Measurements from ENCODE around the gene RAPGEF1.
A peak's percentile ranks its signal among the peaks of the same experiment; 100 is the strongest.
"Not testable (repeated sequence)": the region's sequence is repeated elsewhere in the genome, so short reads cannot be mapped to it uniquely, and the experiment has no call there.

The RAPGEF1 gene

DNA sequence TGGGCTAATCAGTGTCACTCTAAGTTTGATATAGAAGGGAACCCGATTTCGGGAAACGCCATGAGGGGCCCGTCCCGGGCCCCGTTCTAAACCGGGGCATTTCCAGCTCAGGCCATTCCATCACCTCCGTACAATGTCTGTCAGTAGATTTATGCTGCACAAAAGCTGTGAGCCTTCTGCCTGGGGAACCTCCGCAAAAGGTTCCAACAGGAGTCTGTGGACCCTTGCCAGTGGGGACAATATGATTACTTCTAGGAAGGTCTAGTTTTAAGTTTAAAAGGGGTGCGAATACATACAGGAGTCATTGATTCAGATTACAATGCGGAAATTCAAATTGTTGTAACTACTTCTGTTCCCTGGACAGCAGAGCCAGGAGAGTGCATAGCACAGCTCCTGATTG is 57.6 kb downstream of the RAPGEF1 start:
- DNase-seq: no peak

DNA sequence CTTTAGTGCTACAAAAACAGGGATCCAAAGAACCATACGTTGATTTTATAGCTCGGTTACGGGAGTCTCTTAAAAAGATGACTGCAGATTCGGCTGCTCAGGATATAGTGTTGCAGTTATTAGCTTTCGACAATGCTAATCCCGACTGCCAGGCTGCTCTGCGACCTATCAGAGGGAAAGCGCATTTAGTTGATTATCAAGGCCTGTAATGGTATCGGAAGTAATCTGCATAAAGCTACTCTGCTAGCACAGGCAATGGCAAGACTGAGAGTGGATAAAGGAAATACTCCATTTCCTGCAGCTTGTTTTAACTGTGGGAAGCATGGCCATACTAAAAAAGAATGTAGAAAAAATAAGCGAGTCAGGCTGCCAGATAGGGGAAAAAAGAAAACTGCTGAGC is 58.0 kb downstream of the RAPGEF1 start:
- DNase-seq: not testable (repeated sequence)

DNA sequence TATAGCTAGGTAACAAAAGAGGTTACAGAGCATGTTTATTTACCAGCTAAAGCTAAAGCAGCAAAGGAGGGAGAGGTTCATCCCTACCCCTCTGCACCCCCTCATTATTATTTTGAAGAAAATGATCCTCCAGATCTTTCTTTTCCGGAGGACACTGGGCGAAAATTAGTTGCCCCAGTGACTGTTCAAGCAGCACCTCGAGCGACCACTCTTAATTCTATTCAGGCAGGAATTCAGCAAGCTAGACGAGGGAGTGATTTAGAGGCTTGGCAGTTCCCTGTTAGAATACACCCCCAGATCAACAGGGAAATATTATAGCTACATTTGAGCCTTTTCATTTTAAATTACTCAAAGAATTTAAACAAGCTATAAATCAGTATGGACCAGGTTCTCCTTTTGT is 58.8 kb downstream of the RAPGEF1 start:
- not testable (repeated sequence) for DNase-seq

DNA sequence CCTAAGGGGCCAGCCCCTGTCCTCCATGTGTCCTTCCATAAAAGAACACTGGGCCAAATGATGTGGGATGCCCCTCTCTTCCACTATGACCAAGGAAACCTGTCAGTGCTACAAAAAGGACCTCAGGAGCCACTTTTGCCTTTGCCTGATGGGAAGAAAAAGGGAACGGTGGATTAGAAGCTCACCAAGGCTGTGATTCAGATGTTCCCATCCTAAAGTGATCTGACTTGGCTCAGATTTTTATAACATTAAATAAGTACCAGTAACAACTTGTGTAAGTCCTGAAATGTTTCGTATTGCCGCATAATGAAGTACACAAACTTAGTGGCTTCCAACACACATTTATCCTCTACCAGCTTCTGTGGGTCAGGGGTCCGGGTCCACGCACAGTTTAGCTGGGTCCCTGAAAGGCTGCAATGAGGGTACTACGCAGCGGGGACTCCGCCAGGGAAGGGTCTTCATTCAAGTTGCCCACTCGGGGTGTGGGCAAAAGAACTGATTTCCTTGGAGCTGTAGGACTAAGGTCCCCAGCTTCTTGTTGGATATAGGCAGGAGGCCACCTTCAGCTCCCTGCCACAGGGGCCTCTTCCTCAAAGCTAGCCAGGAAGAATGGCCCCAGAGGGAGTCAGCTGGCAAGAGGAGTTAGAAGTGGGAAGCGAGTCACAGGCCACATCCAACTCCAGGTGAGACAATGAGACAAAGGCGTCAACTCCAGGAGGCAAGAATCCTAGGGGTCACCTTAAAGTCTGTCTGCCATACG is 60.4 kb downstream of the RAPGEF1 start:
- DNase-seq: no peak

DNA sequence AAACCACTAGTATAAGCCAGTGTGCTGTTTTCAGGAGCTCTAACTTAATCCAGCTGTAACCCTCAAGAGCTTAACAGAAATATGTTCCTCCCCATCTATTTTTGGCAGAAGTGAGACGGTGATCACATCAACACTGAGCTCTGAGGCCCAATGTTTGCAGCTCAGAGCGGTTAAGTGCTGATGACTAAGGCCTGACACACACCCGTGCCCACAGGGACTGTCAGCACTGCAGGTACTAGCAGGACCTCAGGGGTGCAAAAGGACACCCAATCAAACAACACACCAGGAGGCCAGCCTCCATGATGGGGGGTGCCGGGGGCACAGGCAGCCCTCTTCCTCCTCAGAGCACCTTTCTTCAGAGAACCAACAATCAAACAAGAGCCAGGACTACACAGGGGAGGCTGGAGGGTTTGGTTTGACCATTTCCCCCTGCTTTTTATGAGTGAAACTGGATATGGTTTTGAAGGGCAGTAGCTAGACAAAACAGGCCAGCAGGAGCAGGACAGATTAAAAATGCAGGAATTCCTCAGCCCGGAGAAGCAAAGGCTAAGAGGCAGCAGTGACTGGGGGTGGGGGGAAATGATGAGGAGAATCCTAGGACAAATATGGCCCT is 61.3 kb downstream of the RAPGEF1 start:
- peak; percentile 84 for DNase-seq

DNA sequence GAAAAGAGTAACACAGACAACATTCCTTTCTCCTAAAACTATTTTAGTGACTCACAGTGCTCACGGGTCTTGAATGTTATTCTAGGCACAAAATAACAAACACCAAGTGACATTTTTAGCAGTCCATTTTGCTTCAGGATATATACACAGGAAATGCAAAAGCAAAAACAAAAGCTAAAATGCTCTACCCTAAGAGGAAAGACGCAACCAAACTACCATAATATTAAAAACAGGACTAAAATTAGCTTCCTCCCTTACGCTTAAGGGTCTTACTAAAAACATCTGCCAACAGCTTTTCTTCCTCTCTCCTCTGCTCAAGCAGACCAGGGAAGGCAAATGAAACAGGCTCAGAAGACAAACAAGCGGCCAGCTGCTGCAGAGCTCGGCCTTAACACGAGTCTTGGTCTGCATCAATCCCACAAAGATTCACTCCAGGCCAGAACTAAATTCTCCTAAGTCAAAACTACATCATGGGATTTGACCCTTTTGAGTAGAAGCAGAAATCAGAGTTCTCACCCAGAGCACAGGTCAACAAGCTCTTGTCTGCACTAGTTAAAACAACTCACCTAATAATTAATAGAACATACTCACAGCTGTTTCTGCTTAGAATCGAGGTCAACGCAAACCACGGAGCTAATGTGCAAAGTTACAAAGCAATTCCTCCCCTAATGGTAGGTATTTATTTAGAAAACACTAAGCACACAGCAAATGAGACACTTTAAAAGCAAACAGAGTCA is 62.3 kb downstream of the RAPGEF1 start:
- DNase-seq: peak; percentile 43

DNA sequence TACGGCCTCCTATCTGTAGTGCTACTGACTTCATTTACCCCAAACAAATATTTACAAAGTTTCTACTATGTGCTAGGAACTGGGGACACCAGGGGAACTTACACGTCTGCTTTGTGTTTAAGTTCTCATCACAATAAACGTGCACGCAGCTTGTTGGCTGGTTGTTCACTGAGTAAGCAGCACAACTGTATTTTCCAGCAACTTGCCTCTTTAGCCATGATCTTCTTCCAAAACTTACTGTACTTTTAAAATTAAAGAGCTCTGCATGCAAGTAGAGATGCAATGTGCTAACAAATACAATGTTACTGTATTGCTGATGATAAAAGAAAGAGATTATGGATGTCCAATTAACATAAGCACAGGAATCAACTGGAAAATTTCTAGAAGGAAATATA is 62.8 kb downstream of the RAPGEF1 start:
- no peak for DNase-seq

DNA sequence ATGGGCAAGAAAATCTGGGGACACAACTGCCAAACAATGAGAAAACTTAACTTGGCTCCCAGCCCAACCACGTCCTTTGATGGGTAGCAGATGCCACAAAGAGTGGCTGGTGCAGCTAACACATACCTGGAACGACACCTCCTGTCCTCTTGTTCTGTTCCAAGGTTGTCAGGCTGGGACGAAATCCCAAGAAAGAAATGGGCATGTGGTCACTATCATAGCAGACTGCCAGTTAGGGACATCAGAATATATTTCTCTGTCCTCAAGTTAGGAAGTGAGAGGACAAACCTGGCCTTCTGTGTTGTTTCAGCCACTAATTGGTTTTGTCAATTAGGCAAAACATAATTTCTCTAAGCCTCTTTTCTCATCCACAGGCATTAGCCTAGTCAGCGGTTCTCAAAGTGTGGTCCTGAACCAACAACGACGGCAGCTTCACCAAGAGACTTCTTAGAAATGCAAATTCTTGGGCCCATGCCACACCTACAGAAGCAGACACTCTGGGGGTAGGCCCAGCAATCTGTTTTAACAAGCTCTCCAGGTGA is 63.4 kb downstream of the RAPGEF1 start:
- peak; percentile 69 for DNase-seq

DNA sequence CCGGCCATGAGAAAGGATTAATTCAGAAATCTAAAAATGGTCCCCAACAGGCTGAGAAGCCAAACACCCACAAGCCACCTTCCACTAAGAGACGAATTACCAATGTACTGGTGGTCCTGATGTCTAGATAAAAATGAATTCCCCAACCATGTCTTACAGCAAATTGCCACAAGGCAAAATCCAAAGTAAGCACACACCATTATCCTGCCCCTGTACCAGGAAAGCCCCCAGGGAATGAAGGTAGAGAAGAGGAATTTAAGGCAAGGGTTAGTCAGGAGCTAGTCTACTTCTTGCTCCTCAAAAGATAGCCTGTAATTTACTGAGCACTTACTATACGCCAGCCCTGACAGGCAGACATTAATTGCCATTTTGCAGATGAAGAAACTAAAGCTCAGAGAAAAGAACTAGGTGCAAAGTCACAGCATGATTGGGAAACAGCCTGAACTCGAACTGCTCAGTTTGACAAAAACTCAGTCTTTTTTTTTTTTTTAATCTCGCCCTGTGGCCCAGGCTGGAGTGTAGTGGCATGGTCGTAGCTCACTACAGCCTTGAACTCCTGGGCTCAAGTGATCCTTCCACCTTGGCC is 64.3 kb downstream of the RAPGEF1 start:
- DNase-seq: no peak

DNA sequence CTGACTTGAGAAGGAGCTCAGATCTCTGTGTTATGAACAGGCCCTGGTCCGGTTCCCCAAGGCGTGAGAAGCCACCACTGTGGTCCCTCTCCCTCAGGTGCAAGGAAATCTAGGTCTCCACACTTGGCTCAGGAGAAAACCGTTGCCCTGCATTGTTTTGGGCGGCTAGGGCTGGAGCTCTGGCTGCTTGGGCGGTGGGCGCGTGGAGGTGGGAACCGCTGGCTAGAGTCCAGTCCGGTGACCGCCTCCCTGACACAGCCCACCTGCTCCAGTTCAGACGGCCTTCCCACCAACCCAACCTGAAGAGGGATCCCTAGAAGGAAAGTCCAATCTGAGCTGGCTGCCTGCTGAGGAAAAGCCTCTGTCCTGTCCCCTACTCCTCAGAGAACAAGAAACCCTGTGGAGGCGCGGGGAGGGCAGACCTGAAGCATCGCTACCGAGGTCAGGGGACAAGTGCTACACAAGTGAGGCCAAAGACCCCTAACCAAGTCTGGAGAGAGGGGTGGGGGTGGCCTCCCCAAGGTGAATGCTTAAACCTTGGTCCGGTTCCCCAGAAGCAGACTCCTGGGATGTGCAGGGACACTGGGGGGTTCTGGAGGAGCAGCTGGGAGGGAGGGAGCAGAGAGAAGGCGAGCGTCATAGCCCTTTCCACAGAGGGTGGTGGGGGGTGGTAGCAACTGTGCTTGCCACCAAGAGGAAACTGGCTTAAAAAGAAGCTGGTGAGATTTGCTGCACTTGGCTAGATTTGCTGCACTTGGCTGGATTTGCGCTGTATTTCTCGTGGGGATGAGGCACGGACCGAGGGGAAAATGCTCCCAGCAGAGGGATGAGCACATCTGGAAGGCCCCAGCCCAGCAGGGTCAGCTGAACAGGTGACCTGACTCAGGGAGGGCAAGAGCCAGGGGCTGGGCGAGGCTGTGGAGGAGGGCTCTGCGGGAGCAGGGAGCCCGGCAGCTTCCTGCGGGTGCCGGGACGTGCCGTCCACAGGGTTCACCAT is 65.2 kb downstream of the RAPGEF1 start:
- DNase-seq: no peak

DNA sequence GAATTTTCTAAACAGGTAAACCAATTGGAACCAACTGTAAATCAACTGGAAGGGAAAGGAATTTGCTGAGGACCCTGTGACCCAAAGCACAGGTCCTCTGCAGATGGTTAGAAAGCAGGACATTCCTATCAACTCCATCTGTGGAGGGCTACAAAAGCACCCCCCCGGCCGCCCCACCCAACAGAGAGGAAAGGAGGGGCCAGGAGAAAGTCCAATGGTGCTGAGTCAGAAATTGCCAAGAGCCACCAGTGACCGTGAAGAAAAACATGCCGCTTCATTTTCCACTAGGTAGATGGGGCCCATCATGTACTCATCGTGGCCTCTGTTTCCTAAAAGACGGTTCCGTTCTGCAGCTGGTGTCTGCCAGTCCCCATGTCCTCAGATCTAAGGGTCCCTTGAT is 66.3 kb downstream of the RAPGEF1 start:
- no peak for DNase-seq

DNA sequence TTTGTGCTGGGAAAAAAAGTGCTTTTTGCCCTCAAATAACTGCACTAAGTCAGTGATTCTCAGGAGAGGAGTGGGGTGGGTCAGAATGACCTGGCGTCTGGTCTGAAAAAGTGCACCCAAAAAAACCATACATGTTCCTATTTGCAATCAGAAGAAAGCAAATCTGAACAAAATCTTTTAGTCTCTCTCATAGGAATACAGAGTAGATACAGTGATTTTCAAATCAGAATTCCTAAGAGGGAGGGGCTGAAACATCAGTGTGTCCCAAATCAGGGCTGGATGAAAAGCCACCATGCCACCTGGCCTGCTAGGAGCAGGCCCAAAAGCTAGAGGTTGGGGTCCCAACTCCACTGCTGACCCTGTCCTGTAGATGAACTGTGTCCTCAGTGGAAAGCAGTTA is 66.8 kb downstream of the RAPGEF1 start:
- no peak for DNase-seq

DNA sequence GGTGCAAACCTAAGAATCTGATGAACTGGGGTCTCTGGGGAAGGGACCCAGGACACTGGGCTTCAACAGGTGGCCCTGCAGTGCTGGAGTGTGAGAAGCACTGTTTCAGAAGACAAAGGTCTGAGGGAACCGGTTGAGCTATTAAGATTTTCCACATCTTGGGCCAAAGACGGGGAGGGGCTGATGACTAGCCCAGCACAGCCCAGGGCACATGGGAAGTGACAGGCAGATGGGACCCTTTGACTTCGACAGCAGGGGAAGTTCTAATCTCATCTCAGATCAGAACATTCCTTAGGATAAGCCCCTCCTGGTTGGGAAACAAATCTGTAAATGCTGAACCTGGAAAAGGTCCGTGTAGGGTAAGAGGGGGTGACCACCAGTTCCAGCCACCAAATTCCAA is 67.4 kb downstream of the RAPGEF1 start:
- no peak for DNase-seq

DNA sequence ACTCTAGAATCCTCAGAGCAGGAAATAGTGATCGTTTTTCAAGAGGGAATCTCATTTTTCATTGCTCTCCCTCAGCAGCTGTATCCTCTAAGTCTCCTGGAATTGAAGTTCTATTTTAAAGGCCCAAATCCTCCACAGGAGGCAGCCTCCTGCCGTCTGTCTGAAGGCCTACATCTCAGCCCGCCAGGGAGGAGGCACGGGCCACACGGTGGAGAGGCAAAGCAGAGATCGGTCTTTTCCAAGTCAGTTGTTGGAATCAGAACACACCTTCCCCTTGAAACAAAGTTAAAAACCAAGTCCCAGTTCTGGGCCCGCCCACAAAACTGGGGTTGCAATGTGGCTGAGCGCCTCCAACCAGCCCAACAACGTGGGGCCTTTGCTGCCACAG is 68.7 kb downstream of the RAPGEF1 start:
- DNase-seq: no peak

DNA sequence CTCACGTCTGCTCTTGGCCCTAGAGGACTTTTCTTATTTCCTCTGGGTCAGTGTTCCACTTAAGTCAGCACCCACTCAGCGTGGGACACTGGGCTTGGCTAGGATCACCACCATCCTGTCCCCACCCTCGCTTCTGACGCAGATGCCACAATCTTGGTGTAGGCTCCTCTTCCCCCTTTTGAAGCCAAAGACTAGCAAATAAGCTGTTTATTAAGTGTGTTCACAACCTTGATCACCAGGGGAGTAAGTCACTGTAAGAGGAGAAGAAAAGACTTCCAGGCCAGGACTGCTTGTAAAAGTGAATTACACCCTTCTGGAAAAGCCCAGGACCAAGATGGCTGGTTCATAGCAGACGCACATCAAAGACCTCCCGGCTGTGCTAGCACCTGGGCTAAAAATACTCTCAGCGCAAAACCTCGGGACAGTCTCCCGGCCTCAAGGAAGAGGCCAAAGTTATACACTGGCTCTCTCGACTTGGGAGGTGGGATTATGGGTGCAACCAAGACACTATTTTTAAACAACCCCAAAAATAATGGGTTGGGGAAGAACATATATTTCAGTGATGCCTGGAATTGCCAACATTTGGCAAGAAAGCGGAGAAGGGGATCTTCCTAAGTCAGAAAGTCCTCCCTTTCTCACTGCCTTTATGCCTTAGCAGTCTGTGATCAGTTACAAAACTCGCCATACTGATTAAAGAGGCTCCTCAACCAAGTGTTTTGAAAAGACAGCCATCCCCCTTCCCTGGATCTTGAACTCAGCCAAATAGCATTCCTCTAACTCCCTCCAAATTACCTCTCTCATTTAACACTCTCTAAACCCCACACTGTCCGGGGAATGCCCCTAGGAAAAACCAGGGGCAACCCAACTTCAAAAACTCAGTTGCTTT is 69.4 kb downstream of the RAPGEF1 start:
- peak; percentile 56 for DNase-seq

DNA sequence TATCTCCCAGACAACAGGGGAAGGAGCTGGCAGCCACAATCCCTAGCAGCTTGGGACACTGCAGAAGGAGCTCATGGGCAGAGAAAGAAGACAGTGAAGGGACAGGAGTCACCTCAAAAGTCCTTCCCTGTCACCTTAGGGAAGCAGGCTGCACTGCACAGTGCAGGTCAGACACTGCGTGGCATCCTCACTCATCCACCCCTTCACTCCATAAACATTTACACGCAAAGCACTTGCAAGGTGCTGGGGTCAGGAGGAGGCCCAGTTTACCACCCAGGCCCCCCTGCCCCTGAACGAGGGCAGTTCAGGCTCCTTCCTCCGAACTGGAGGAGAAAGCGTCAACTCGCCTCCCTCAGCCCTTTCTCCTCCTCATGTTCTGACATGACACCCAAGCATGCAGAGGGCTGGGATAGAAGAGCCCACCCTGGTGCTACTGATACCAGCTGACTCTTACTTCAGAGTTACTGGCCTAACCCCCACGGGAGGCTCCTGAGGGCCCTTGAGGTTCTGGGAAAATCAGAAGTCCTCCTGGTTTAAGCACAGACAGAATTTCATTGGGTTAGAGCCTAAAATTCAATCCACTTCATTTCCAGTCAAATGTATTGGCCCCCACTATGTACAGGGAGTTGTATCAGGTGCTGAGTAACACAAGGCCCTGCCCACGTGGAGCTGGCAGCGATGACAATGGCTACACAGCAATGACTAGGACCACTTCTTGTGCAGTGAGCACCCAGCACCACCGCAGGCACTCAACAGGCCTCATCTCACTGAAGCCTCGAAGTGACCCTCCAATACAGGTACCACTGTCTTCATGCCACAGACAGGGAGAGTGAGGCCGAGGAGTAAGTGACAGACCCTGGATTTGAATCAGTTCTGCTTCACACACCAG is 70.4 kb downstream of the RAPGEF1 start:
- DNase-seq: no peak

DNA sequence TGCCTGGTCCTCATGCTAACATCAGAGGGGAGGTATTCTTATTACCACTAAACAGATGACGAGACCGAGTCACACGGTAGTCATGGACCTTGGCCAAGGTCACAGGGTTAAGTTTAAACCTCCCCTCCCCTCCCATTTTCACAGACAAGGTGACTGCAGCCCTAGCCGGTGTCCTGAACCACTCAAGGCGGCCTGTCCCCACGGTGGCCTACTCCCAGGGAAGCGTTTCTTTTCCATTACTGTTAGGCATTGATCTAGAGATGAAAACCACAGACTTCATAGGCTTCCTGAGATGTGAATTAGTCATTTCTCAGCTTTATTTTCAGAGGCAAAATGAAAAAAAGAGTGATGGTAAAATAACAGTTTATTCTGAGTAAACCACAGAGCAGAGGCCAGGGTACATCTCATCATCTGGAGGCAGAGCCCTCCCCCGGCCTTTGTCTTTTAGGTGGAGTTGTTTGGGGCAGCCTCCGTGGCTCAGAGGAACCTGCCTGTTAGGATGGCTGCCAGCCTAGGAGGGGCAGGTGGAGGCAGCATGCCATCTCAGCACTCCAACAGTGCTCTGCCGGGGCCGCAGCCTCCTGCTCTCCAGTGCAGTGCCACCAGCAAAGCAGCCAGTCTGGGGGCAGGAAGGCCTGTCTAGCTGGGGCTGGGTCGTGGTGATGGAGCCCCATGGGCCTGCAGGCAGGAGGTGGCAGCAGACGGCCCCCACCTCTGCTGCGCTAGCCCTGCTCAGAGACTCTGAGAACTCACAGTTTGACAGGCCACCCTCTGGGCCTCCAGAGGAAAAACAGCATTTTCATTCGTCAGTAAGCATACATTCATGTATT is 71.2 kb downstream of the RAPGEF1 start:
- peak; percentile 81 for DNase-seq

DNA sequence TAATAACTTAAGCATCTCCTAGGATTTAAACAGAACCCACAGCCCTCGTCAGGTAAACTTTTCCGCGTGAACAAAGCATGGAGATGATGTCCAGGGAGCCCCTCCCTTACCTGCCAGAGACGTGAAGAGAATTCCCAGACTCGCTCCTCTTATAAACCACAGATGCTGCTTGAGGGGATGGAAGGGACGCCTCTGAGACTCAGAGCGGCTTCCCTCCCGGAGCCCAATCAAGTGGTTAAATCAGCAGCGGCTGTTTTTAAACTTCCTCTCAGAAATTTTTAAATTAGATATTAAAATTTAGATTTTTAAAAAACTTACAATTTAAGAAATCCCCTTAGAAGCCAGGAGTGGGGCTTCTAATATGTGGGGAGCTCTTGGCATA is 71.8 kb downstream of the RAPGEF1 start:
- no peak for DNase-seq

DNA sequence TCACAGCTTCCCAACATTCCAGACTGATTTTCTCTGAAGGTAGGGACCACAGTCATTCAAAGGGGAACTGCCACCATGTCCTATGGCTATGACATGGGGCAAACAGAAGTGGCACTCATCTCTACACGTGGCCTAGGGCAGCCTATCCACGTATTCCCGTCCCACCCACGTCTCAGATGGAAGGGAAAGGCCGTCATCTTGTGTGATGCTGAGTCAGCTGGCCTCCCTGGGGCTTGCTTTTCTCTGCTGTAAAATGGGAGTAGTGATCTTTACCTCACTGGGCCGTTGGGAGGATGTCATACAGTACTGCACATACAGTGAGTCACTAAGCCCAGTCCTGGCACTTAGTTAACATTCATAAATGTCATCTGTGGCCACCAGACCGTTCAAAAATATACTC is 72.3 kb downstream of the RAPGEF1 start:
- peak; percentile 75 for DNase-seq

All from CD4-positive, alpha-beta T cell treated with Interleukin-12 subunit alpha and Interleukin-12 subunit beta, for 1 hour (primary cell).